NK-92 treated with Interleukin-12 subunit alpha and Interleukin-12 subunit beta, amount 100 ng/mL, for 24 hours (cell line): Measurements from ENCODE around the gene FRMPD1.
"Not testable (repeated sequence)": the region's sequence is repeated elsewhere in the genome, so short reads cannot be mapped to it uniquely, and the experiment has no call there.

Experiments
- DNase-seq: peaks from one replicate; lab custom pipeline; 2025; lab: John Stamatoyannopoulos, UW

Gene FRMPD1

GRCh38 chr9:37650873-37651768 lies at the start of gene FRMPD1:
FRMPD1 (plus strand) TSS chr9:37650954; CDS start chr9:37692642, 41,688 bp downstream.
- DNase-seq: no peak

GRCh38 chr9:37602061-37602460 lies 48.7 kb upstream of the FRMPD1 start:
- not testable (repeated sequence) for DNase-seq

- DNase-seq: no peak
Measured at GRCh38 chr9:37602817-37603216, 47.9 kb upstream of the FRMPD1 start.

DNA sequence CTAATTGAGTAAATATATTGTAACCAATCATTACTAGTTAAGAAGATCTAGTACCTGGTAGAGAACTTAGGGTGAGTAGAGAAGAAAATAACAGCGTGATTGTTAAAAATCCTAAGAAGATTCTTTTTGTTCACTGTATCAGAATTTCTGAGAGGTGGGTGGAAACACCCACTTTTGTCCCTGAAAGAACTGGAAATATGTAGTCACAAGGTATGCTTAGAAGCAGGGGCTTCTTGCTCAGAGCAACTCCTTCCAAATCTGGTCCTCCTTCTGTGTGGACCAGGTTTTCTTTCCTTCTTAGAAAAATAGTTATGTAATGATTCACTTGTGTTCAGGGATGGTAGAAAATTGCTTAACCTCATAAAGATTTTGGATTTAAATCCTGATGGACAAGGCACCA lies 46.5 kb upstream of the FRMPD1 start:
- no peak for DNase-seq

DNA sequence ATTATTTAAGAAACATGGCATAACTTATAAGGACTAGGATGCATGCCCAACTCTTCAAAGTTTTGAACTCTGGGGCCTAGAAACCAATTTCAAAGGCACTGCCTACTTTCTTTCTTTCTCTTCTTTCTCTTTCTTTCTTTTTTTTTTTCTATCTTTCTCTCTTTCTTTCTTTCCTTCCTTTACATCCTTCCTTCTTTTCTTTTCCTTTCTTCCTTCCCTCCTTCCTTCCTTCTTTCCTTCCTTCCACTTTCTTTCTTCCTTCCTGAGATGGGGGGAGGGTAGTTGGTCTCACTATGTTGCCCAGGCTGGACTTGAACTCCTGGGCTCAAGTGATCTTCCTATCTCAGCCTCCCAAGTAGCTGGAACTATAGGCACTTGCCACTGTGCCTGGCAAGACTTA lies 42.5 kb upstream of the FRMPD1 start:
- DNase-seq: no peak

DNA sequence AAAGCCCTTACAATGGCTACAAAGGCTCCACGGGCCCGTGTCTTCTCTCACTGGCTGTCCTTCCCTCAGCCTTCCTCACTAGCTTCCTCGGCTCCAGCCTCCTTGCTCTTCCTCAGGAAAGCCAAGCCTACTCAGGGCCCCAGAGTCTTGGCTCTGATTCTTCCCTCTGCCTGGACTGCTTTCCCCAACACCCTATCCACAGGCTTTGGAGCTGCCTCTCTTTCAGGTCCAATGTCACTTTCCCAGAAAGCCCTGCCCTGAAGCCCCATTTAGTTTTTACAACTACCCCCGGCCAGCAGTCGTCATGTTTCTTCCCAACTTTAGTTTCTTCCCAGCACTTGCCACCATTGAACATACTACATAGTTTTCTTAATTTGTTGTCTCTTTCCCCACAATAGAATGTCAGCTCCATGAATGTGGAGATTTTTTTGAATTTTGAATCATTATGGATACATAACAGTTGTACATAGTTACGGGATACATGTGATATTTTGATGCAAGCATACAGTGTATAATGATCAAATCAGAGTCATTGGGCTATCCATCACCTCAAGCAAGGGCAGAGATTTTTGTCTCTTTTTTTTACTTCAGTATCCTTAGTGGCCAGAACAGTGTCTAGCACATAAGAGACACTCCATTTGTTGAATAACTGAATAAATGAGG lies 40.9 kb upstream of the FRMPD1 start:
- DNase-seq: no peak

DNA sequence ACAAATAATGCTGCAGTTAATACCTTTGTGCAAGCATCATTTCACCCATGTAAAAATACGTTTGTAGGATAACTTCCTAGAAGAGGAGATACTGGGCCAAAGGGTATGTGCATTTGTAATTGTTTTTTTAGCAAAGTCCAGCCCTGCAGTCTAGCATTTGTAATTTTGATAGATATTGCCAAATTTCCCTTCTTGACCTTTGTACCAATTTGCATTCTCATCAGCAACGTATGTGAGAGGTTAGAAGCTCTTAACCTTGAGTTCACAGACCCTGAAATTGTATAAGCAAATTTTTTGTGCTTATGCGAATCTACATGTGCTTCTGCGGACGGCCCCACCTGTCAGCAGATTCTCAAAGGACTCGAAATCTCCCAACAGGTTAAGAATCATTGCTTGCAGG lies 39.7 kb upstream of the FRMPD1 start:
- no peak for DNase-seq

DNA sequence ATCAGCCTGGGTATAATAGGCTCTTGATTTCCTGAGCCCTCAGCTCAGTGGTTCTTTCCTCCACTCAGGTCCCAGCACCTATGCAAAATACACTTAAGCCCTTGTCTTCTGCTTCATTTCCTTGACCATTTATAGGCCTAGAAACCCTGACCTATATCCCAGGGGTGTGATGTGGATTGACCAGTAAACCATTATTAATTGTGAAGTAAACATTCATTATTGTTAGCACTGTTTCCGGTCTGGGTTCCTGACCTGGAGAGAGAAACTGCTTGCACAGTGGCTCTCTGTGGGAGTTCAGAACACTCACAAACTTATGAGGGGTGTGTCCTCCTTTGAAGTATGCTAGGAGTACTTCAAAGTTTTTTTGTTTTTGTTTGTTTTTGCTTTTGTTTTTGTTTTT lies 38.8 kb upstream of the FRMPD1 start:
- DNase-seq: no peak

DNA sequence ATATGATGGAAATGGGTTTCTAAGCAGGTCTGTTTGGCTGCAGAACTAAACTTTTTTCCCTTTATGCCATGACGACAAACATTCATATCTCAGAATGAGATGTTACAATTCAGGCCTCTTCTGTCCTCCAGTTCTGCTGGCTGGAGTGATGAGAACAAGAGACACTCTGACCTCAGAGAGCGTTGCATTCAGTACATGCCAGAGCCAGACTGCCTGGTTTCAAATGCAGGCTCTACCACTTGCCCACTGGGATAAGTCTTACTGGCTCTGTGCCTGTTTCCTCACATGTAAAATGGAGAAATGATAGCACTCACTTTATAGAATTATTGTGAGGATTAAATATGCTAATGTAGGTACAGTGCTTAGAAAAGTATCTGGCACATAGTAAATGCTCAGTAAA lies 33.6 kb upstream of the FRMPD1 start:
- DNase-seq: no peak

GRCh38 chr9:37617832-37618231 lies 32.9 kb upstream of the FRMPD1 start:
- no peak for DNase-seq

- no peak for DNase-seq
Measured at GRCh38 chr9:37618817-37619216, 31.9 kb upstream of the FRMPD1 start.

DNA sequence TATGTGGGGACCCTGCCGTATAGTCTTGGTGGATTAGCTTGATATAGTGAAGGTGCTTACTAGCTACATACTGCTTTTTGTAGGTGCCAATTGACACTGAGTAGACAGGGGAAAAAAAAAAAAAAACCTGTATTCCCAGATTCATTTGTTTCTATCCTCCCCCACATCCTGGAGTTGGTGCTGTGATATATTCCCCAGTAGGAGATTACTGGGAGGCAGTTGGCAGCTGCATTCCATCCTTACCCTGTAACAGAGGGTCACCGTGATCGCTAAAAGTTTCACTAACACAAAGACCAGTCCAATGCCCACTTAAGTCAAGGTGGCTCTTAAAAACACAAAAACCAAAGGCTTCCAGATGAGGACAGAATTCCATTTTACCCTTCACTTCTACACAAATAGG lies 30.9 kb upstream of the FRMPD1 start:
- DNase-seq: no peak

GRCh38 chr9:37620396-37620795 lies 30.4 kb upstream of the FRMPD1 start:
- DNase-seq: no peak

GRCh38 chr9:37621273-37622121 lies 29.3 kb upstream of the FRMPD1 start:
- DNase-seq: no peak

DNA sequence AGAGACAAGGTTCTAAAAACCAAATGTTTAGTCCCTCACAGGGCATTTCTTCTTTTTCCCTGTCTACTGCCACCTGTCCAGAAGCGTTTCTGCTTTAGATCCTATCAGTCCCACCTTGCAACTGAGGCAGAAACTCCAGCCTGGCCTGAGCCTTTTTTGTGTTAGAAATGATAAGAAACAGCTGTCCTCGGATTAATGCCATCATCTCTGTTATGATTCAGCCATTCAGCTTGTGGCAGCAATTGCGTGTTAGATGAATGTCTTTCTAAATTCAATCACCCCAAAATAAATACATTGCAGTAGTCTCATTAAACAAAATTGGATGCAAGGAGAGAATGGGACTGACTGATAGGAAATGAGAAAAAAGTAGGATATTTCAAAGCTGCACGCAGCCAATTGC lies 28.3 kb upstream of the FRMPD1 start:
- DNase-seq: no peak

- DNase-seq: no peak
Measured at GRCh38 chr9:37623267-37623666, 27.5 kb upstream of the FRMPD1 start.

GRCh38 chr9:37624073-37624472 lies 26.7 kb upstream of the FRMPD1 start:
- DNase-seq: no peak

GRCh38 chr9:37625036-37625757 lies 25.6 kb upstream of the FRMPD1 start:
- no peak for DNase-seq

DNA sequence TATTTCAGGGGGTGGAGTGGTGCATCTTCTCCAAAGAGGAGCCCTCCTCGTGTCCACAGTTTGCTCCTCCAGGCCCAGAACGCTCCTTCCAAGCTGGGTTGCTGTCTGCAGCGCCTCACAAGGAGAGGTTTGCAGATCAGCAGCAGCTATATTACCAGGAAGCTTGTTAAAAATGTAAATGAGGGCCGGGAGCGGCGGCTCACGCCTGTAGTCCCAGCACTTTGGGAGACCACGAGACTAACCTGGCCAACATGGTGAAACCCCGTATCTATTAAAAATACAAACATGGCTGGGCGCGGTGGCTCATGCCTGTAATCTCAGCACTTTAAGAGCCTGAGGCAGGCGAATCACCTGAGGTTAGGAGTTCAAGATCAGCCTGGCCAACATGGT lies 25.0 kb upstream of the FRMPD1 start:
- no peak for DNase-seq

DNA sequence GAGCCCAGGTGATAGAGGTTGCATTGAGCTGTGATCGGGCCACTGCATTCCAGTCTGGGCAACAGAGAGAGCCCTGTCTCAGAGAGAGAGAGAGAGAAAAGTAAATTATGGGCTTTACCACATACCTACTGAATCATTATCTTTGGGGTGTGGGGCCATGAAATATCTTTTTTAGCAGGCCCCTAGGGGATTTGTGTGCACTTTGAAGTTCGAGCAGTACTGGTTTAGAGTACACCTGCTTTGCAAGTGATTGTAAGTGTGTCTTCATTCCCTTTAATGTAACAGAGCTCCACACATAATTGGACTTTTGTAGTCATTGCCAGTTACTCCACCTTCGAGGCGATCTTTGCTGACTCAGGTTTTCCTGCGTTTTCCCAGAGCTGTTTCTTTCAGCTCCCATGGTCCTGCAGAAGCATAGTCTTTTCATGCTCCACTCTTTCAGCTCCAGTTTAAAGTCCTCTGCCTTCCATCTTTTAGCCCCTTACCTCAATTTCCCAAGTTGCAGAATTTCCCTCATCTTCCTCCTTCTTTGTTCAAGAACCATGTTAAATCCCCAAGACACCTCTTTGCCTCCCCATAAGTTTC lies 24.0 kb upstream of the FRMPD1 start:
- no peak for DNase-seq

GRCh38 chr9:37632479-37632878 lies 18.3 kb upstream of the FRMPD1 start:
- DNase-seq: no peak

DNA sequence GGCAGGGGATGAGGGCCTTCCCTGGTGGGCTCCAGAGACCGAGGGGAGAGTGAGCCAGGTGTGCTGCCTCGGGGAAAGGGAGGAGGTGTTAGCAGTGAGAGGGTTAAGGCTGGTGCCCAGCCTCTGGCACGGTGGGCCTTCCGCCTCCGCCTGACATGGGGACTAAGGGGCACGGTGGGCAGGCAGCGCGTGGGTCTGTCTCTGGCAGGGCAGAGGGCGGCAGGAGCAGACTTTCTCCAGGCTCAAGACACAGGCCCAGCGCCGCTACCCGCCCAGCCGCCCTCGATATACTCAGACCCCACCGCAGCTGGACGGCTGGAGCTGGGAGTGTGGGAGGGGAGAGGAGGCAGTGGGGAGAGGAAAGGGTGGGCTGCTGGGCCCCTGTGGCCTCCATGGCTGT lies 14.9 kb upstream of the FRMPD1 start:
- no peak for DNase-seq
